ENCODE measurements around the gene MPPE1.
"Not testable (repeated sequence)": the region's sequence is repeated elsewhere in the genome, so short reads cannot be mapped to it uniquely, and the experiment has no call there.

MPPE1 gene

GRCh38 chr18:11908182-11909060 is at the start of gene MPPE1:
Gene MPPE1, minus strand, starts transcription at chr18:11908317. Its CDS starts 11,053 bp downstream, at chr18:11897264.
- DNase-seq = peak; percentile 65

DNA sequence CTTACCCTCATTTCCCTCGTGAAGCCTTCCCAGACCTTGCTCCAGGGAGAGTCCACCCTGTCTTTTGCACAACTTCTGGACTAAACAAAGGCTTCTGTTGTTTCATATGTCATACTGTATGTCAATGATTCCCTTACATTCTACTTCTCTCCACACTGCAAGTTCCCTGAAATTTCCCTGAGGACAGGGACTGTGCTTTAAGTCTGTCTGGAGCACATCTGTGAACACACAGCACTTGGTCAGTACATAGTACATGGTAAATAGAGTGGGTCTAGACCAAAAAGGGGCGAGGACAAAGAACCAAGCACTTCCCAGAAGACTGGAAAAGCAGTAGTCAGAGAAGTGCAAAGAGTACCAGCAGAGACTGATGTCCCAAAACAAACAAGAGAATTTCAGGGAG is 49.5 kb upstream of the MPPE1 start:
- DNase-seq = no peak

GRCh38 chr18:11956371-11957308 is 48.5 kb upstream of the MPPE1 start:
- DNase-seq = no peak

DNA sequence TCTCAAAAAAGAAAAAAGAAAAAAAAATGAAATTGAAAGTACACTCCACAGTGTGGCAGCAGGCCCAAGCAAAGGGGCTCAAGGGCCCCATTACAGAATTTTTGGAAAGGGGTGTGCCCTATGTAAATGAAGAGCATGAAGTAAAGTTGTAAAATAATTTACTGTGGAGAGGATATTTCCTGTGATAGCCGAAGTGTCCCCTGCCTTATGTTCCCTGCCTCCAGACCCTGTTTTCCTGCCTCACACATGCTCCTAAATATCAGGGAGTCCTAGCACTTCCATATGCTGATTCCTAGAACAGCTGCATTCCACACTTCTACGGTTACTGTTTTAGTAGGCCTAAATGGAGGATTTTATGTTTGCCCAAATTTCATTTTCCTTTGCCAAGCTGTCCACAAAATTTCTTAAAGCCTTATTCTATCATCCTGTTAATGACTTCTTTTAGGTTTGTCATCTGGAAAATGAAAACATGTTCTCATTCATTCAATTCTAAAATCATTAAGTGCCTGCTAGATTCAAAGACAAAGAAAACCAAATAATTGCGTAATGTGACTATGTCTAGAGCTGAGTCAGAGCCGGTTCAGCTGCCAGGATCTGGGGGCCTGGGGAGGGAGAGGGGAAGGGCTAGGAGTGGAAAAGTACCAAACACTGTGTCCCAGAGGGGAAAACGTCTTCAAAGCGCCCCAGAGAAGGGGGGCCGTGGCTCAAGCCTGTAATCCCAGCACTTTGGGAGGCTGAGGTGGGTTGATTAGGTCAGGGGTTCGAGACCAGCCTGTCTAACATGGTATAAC is 47.3 kb upstream of the MPPE1 start:
- no peak for DNase-seq

- DNase-seq = no peak
Observed at GRCh38 chr18:11953113-11953512, 45.0 kb upstream of the MPPE1 start.

GRCh38 chr18:11951390-11951851 is 43.3 kb upstream of the MPPE1 start:
- DNase-seq = no peak

GRCh38 chr18:11950824-11951223 is 42.7 kb upstream of the MPPE1 start:
- DNase-seq = peak; percentile 30

- DNase-seq = no peak
Observed at GRCh38 chr18:11948852-11949523, 40.9 kb upstream of the MPPE1 start.

GRCh38 chr18:11947214-11948191 is 39.4 kb upstream of the MPPE1 start:
- DNase-seq = peak; percentile 67

DNA sequence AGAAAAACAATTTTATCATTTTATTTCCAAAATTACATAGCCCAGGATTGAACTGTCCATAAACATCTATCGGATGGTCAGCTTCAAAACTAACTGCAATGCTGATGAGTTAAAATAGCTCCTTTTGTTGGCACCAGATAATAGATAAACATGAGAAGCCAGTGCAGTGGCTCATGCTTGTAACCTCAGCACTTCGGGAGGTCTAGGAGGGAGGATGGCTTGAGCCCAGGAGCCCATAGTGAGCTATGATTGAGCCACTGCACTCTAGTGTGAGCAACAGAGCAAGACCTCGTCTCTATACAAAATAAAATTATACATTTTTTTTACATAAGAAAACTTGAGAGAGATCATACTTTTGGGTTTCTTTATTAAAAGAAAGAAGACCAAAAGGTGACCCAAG is 38.6 kb upstream of the MPPE1 start:
- DNase-seq = peak; percentile 8

GRCh38 chr18:11945834-11946659 is 37.9 kb upstream of the MPPE1 start:
- not testable (repeated sequence) for DNase-seq

DNA sequence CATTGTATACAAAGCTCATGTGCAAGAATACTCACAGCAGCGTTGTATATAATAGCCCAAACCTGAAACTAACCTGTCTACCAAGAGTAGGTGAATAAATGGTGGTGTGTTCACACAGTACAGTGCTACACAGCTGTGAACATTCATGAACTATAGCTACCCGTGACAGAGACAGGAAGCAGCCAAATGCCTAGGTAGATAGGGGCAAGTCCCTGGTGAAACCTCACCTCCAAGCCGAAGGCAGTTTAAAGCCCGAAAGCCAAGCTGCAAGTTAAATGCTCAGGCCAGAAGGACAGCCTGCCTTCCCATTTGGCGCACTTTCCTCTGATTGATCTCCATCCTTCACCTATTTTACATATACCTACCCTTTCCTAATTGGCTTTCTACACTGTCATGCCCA is 36.7 kb upstream of the MPPE1 start:
- no peak for DNase-seq

GRCh38 chr18:11944252-11944651 is 36.1 kb upstream of the MPPE1 start:
- no peak for DNase-seq

DNA sequence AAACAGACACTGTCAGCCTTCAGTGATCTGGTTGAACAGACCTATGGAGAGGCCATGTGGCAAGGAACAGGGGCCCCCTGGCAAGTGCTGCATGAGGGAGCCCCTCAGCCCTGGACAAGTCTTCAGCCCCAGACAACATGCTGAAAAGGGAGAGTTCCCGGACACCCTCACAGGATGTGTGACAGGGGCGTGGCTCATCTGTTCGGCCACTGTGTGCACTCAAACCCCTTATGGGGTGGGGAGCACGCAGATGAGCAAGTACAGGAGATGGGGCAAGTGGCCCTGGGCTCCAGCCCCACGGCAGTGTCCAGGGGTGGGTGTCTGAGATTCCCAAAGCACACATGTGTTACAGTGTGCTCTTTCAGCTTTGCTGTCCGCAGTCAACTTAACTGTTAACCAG is 35.4 kb upstream of the MPPE1 start:
- DNase-seq = no peak

DNA sequence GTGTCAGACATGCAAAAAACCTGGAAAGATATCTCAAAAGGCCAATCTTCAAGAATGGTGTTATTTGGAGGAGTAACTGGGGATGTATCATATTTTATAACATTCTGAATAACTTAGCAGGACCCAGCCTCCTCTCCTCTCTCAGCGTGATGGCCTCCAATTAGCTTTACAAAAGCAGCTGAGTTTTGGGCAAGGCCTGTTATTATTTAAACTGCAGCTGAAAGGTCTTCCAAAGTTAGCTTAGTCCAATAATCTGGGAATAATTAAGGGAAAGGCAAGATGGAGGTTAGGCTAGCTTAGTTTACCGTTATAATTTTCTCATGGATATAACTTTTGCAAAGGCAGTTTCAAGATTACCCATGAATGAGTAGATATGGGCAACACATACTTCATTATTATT is 32.8 kb upstream of the MPPE1 start:
- DNase-seq = no peak

- peak; percentile 22 for DNase-seq
Observed at GRCh38 chr18:11937874-11938478, 29.9 kb upstream of the MPPE1 start.

GRCh38 chr18:11932393-11932792 is 24.3 kb upstream of the MPPE1 start:
- no peak for DNase-seq

DNA sequence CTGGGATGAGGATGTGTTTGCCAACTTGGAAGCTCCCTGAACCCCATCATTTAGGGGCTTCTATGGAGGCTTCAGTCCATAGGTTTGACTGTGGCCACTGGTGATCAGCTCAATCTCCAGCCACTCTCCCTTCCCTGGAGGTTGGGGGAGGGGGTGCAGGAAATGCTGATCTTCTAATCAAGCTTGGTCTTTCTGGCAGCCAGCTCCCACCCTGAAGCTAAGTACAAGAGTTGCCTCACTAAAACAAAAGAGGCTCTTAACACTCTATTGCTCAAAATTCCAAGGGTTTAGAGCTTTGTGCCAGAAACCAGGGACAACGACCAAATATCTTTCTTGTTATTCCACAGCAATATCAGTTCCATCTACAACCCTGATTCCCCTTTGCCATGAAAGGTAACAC is 19.4 kb upstream of the MPPE1 start:
- DNase-seq = no peak

DNA sequence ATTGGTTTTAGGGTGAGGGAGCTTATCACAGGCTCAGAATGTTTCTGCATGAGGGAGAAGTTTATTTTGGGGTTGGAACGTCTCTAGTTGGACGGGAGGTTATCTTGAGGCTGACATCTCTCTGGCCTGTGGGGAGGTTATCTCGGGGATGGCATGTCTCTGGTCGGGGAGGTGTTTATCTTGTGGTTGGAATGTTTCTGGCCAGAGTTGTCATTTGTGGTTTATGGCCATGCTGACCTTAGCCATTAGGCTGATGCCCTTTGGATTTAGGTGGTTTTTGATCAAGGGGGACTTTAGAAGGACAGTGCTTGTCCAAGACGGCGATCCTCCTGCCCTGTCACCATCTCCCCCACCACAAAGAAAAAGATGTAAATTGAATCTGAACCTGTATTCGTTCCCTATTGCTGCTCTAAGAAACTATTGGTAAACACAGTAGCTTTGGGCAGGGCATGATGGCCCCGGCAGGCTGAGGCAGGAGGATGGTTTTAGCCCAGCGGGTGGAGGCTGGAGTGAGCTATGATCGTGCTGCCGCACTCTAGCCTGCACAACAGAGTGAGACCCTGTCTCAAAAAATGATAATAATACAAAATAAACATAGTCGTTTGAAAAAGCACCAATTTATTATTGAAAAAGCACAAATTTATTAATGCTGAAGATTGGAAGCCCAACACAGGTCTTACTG is 17.8 kb upstream of the MPPE1 start:
- no peak for DNase-seq
